ENCODE data around the gene SLC66A2.

GRCh38 chr18:79922971-79923411 is 28.5 kb downstream of the SLC66A2 start:
- TF ChIP-seq GLIS3 (CRISPR knock-in tag; IDR thresholded peaks at IDR 0.05), result no peak
- no peak for TF ChIP-seq ZNF70 (CRISPR knock-in tag; IDR thresholded peaks at IDR 0.05)
- TF ChIP-seq PATZ1 (CRISPR knock-in tag; IDR thresholded peaks at IDR 0.05; ENCODE audit: borderline replicate concordance), result no peak
- TF ChIP-seq ZNF565 (CRISPR knock-in tag; conservative IDR thresholded peaks at IDR 0.05; ENCODE audit: low read depth), result no peak
- no peak for TF ChIP-seq TOX (CRISPR knock-in tag; IDR thresholded peaks at IDR 0.05; ENCODE audit: borderline replicate concordance)
- TF ChIP-seq RARB (CRISPR knock-in tag; IDR thresholded peaks at IDR 0.05), result no peak
- TF ChIP-seq BACH2 (CRISPR knock-in tag; IDR thresholded peaks at IDR 0.05; ENCODE audit: borderline replicate concordance), result no peak
- TF ChIP-seq CREB5 (CRISPR knock-in tag; IDR thresholded peaks at IDR 0.05; ENCODE audit: low read depth), result no peak
- no peak for TF ChIP-seq ZFP3 (CRISPR knock-in tag; IDR thresholded peaks at IDR 0.05)
- TF ChIP-seq ARNTL (CRISPR knock-in tag; IDR thresholded peaks at IDR 0.05; ENCODE audit: borderline replicate concordance, low read depth), result no peak
- no peak for TF ChIP-seq ZC3H10 (CRISPR knock-in tag; IDR thresholded peaks at IDR 0.05)
- no peak for TF ChIP-seq PPARA (CRISPR knock-in tag; IDR thresholded peaks at IDR 0.05; ENCODE audit: borderline replicate concordance)

All from SK-N-SH treated with all-trans-retinoic acid at 6 μM for 48 hours (cell line).